GM19467 (cell line): Measurements from ENCODE around the gene CYP2R1.

Experiments
- ATAC-seq: cut with Tn5 transposase; IDR thresholded peaks from one replicate; pipeline ENCODE4 v1.9.1; 2021; ENCODE audit warnings: mild to moderate bottlenecking, moderate library complexity; ENCODE audit not compliant: unreplicated experiment

CYP2R1 gene

GRCh38 chr11:14835496-14836492, 56.2 kb downstream of the CYP2R1 start:
- no peak for ATAC-seq
